ENCODE results near the gene RCN2. TPM values are rescaled to one million over a fixed set of nuclear protein-coding genes. Genes with fewer than 3 reads are reported as not detected.
"Not testable (repeated sequence)": the region's sequence is repeated elsewhere in the genome, so short reads cannot be mapped to it uniquely, and the experiment has no call there.

RCN2 gene, protein sequence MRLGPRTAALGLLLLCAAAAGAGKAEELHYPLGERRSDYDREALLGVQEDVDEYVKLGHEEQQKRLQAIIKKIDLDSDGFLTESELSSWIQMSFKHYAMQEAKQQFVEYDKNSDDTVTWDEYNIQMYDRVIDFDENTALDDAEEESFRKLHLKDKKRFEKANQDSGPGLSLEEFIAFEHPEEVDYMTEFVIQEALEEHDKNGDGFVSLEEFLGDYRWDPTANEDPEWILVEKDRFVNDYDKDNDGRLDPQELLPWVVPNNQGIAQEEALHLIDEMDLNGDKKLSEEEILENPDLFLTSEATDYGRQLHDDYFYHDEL
- 51.2 TPM for total RNA-seq
- polyA plus RNA-seq (ENCODE audit: insufficient read depth in 1 of 8, insufficient read length in 8 of 8, low replicate concordance in 1 of 8): 100 to 1,000 TPM in 5 of 8 donors, 10 to 100 TPM in 3; 91.5 to 131 (median 107) TPM
- long read RNA-seq, donor 1, full-length matches to known transcripts: 29 of 29 reads
- long read RNA-seq, donor 1, partial matches to known transcripts: 0 of 29 reads
- long read RNA-seq, donor 1, other reads (novel, unspliced or antisense): 0 of 29 reads
- long read RNA-seq, donor 2, full-length matches to known transcripts: 9 of 25 reads
- long read RNA-seq, donor 2, partial matches to known transcripts: 16 of 25 reads
- long read RNA-seq, donor 2, other reads (novel, unspliced or antisense): 0 of 25 reads
- long read RNA-seq, donor 3, full-length matches to known transcripts: 57 of 68 reads
- long read RNA-seq, donor 3, partial matches to known transcripts: 11 of 68 reads
- long read RNA-seq, donor 3, other reads (novel, unspliced or antisense): 0 of 68 reads
- long read RNA-seq, donor 4, full-length matches to known transcripts: 44 of 49 reads
- long read RNA-seq, donor 4, partial matches to known transcripts: 5 of 49 reads
- long read RNA-seq, donor 4, other reads (novel, unspliced or antisense): 0 of 49 reads
- long read RNA-seq, donor 5, full-length matches to known transcripts: 144 of 264 reads
- long read RNA-seq, donor 5, partial matches to known transcripts: 120 of 264 reads
- long read RNA-seq, donor 5, other reads (novel, unspliced or antisense): 0 of 264 reads
- long read RNA-seq, donor 6, full-length matches to known transcripts: 105 of 120 reads
- long read RNA-seq, donor 6, partial matches to known transcripts: 15 of 120 reads
- long read RNA-seq, donor 6, other reads (novel, unspliced or antisense): 0 of 120 reads
- long read RNA-seq, donor 7, full-length matches to known transcripts: 75 of 85 reads
- long read RNA-seq, donor 7, partial matches to known transcripts: 10 of 85 reads
- long read RNA-seq, donor 7, other reads (novel, unspliced or antisense): 0 of 85 reads
- long read RNA-seq, donor 8, full-length matches to known transcripts: 66 of 66 reads
- long read RNA-seq, donor 8, partial matches to known transcripts: 0 of 66 reads
- long read RNA-seq, donor 8, other reads (novel, unspliced or antisense): 0 of 66 reads
- long read RNA-seq, donor 9, full-length matches to known transcripts: 39 of 49 reads
- long read RNA-seq, donor 9, partial matches to known transcripts: 10 of 49 reads
- long read RNA-seq, donor 9, other reads (novel, unspliced or antisense): 0 of 49 reads
- long read RNA-seq, donor 10, full-length matches to known transcripts: 100 of 112 reads
- long read RNA-seq, donor 10, partial matches to known transcripts: 12 of 112 reads
- long read RNA-seq, donor 10, other reads (novel, unspliced or antisense): 0 of 112 reads
- long read RNA-seq, donor 11, full-length matches to known transcripts: 49 of 57 reads
- long read RNA-seq, donor 11, partial matches to known transcripts: 8 of 57 reads
- long read RNA-seq, donor 11, other reads (novel, unspliced or antisense): 0 of 57 reads

DNA sequence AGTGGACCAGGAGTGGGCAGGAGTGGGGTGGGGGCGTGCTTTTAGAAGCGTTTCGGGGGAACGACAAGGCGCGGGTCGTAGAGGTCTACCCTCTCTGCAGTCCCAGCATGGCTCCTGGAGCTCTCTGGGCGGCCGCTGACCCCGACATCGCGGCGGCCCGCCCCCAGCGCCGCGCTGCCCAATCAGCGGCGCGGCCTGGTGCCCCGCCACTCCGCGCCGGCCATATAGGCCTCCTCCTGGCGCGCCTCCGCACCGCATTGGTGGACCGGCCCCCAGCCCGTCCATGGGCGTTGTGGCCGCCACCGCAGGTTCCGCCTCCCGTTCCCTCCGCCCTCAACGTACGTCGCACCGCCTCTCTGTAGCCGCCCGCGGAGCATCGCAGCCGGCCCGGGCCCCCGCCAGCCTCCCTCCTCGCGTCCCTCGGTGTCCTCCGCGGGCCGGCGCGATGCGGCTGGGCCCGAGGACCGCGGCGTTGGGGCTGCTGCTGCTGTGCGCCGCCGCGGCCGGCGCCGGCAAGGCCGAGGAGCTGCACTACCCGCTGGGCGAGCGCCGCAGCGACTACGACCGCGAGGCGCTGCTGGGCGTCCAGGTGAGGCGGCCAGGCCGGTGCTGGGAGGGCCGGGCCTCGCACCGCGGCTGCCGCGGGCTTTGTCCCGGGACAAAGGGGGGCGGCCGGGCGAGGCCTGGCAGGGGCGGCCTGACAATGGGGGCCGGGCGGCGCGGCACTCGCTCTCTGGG is at the start of gene RCN2:
TSS of gene RCN2 (plus strand) at position 353 of the 738 bp plus-strand sequence. CDS start at position 446, 93 bp downstream.
- H3K27ac ChIP-seq (ENCODE audit: low read length): peak within 1 kb of the TSS; percentile 78
- peak within 1 kb of the TSS; percentile 72 for H3K4me3 ChIP-seq (ENCODE audit: low read length)
- H3K36me3 ChIP-seq (ENCODE audit: control insufficient read depth, insufficient read depth, low read length): peaks cover 15% of the 10 kb centered on the region
- under 1% methylated on average over 90 of the region's 96 CpGs for WGBS (ENCODE audit: insufficient coverage)
- H3K4me1 ChIP-seq (ENCODE audit: control insufficient read depth, insufficient read depth, low read length): peaks cover 2% of the 10 kb centered on the region
- no peaks in the 10 kb centered on the region for H3K9me3 ChIP-seq (replicated peaks; ENCODE audit: control insufficient read depth, low read depth, low read length)
- no peaks in the 10 kb centered on the region for H3K27me3 ChIP-seq (ENCODE audit: control insufficient read depth, insufficient read depth, low read length)
- DNase-seq: peak; percentile 98

DNA sequence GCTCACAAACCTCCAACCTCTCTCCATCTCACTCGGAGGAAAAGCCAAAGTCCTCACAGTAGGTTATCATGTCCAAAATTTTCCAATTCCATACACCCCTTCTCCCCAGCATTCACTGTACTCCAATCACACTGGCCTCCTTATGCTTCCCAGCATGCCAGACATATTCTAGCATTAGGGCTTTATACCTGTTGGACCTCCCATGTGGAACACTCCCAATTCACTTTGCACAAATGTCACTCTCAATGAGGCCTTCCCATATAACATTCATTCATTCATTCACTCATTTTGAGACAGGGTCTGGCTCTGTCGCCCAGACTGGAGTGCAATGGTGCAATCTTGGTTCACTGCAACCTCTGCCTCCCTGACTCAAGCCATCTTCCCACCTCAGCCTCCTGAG is 46.3 kb upstream of the RCN2 start:
- peaks cover 5% of the 10 kb centered on the region for H3K36me3 ChIP-seq (ENCODE audit: control insufficient read depth, insufficient read depth, low read length)
- peaks cover 3% of the 10 kb centered on the region for H3K9me3 ChIP-seq (replicated peaks; ENCODE audit: control insufficient read depth, low read depth, low read length)
- no peak for DNase-seq
- H3K4me1 ChIP-seq (ENCODE audit: control insufficient read depth, insufficient read depth, low read length): no peaks in the 10 kb centered on the region
- H3K27me3 ChIP-seq (ENCODE audit: control insufficient read depth, insufficient read depth, low read length): no peaks in the 10 kb centered on the region
- WGBS (ENCODE audit: insufficient coverage): 73% methylated on average over 1 of the region's 2 CpGs
- H3K4me3 ChIP-seq (ENCODE audit: low read length): no peak overlapping the region
- no peak overlapping the region for H3K27ac ChIP-seq (ENCODE audit: low read length)

DNA sequence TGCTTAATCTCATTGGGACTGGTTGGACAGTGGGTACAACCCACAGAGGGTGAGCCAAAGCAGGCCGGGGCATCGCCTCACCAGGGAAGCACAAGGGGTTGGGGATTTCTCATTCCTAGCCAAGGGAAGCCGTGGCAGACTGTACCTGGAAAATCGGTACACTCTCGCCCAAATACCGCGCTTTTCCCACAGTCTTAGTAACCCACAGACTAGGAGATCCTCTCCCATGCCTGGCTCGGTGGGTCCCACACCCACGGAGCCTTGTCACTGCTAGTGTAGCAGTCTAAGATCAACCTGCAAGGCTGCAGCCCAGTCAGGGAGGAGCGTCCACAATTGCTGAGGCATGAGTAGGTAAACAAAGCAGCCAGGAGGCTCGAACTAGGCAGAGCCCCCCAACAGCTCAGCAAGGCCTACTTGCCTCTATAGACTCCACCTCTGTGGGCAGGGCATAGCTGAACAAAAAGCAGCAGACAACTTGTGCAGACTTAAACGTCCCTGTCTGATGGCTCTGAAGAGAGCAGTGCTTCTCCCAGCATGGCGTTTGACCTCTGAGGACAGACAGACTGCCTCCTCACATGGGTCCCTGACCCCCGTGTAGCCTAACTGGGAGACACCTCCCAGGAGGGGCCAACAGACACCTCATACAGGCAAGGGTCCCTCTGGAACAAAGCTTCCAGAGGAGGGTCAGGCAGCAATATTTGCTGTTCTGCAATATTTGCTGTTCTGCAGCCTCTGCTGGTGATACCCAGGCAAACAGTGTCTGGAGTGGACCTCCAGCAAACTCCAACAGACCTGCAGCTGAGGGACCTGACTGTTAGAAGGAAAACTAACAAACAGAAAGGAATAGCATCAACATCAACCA is 44.0 kb upstream of the RCN2 start:
- H3K4me1 ChIP-seq (ENCODE audit: control insufficient read depth, insufficient read depth, low read length); H3K27ac ChIP-seq (ENCODE audit: low read length); H3K9me3 ChIP-seq (replicated peaks; ENCODE audit: control insufficient read depth, low read depth, low read length); H3K36me3 ChIP-seq (ENCODE audit: control insufficient read depth, insufficient read depth, low read length); H3K27me3 ChIP-seq (ENCODE audit: control insufficient read depth, insufficient read depth, low read length); DNase-seq; H3K4me3 ChIP-seq (ENCODE audit: low read length): not testable (repeated sequence)
- 88% methylated on average over 14 of the region's 14 CpGs for WGBS (ENCODE audit: insufficient coverage)

DNA sequence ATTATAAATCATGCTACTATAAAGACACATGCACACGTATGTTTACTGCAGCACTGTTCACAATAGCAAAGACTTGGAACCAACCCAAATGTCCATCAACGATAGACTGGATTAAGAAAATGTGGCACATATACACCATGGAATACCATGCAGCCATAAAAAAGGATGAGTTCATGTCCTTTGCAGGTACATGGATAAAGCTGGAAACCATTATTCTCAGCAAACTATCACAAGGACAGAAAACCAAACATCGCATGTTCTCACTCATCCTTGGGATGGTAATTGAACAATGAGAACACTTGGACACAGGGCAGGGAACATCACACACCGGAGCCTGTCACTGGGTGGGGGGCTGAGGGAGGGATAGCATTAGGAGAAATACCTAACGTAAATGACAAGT is 38.7 kb upstream of the RCN2 start:
- H3K36me3 ChIP-seq (ENCODE audit: control insufficient read depth, insufficient read depth, low read length); H3K9me3 ChIP-seq (replicated peaks; ENCODE audit: control insufficient read depth, low read depth, low read length); H3K27me3 ChIP-seq (ENCODE audit: control insufficient read depth, insufficient read depth, low read length); H3K4me1 ChIP-seq (ENCODE audit: control insufficient read depth, insufficient read depth, low read length); DNase-seq; H3K27ac ChIP-seq (ENCODE audit: low read length); H3K4me3 ChIP-seq (ENCODE audit: low read length): not testable (repeated sequence)
- WGBS (ENCODE audit: insufficient coverage): 100% methylated on average over 1 of the region's 5 CpGs

DNA sequence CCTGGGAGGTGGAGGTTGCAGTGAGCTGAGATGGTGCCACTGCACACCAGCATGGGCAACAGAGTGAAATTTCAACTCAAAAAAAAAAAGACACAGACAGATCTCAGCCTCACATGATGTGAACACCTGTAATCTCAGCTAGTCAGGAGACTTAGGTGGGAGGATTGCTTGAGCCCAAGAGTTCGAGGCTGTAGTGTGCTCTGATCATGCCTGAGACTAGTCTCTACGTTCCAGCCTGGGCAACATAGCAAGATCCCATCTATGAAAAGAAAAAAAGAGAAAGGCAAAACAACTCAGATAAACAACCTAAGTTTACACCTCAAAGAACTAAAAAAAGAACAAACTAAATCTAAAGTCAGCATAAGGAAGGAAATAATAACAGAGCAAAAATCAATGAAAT is 37.4 kb upstream of the RCN2 start:
- no CpG with 5 or more reads among the region's 2 CpGs for WGBS (ENCODE audit: insufficient coverage)
- Histone ChIP-seq H3K9me3 (replicated peaks; ENCODE audit: control insufficient read depth, low read depth, low read length) (peaks cover 6% of the 10 kb centered on the region), H3K36me3 (ENCODE audit: control insufficient read depth, insufficient read depth, low read length) (no peaks in the 10 kb centered on the region), H3K4me1 (ENCODE audit: control insufficient read depth, insufficient read depth, low read length) (no peaks in the 10 kb centered on the region), H3K27me3 (ENCODE audit: control insufficient read depth, insufficient read depth, low read length) (no peaks in the 10 kb centered on the region), H3K4me3 (ENCODE audit: low read length) (no peak overlapping the region), H3K27ac (ENCODE audit: low read length) (no peak overlapping the region)
- DNase-seq: no peak

DNA sequence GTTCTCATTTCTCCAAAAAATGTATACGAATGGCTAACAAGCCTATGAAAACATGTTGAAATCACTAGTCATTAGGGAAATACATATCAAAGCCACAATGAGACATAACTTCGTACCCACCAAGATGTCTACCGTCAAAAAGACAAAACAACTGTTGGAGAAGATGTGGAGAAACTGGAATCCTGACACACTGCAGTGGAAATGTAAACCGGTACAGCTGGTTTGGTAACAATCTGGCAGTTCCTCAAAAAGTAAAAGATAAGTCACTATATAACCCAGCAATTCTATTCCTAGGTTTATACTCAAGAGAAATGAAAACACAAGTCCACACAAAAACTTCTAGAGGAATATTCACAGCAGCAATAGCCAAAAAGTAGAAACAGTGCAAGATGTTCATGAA is 33.4 kb upstream of the RCN2 start:
- Histone ChIP-seq H3K27me3 (ENCODE audit: control insufficient read depth, insufficient read depth, low read length) (no peaks in the 10 kb centered on the region), H3K36me3 (ENCODE audit: control insufficient read depth, insufficient read depth, low read length) (no peaks in the 10 kb centered on the region), H3K4me1 (ENCODE audit: control insufficient read depth, insufficient read depth, low read length) (no peaks in the 10 kb centered on the region), H3K9me3 (replicated peaks; ENCODE audit: control insufficient read depth, low read depth, low read length) (peaks cover 6% of the 10 kb centered on the region), H3K27ac (ENCODE audit: low read length) (no peak overlapping the region), H3K4me3 (ENCODE audit: low read length) (no peak overlapping the region)
- 100% methylated on average over 1 of the region's 4 CpGs for WGBS (ENCODE audit: insufficient coverage)
- DNase-seq: no peak

DNA sequence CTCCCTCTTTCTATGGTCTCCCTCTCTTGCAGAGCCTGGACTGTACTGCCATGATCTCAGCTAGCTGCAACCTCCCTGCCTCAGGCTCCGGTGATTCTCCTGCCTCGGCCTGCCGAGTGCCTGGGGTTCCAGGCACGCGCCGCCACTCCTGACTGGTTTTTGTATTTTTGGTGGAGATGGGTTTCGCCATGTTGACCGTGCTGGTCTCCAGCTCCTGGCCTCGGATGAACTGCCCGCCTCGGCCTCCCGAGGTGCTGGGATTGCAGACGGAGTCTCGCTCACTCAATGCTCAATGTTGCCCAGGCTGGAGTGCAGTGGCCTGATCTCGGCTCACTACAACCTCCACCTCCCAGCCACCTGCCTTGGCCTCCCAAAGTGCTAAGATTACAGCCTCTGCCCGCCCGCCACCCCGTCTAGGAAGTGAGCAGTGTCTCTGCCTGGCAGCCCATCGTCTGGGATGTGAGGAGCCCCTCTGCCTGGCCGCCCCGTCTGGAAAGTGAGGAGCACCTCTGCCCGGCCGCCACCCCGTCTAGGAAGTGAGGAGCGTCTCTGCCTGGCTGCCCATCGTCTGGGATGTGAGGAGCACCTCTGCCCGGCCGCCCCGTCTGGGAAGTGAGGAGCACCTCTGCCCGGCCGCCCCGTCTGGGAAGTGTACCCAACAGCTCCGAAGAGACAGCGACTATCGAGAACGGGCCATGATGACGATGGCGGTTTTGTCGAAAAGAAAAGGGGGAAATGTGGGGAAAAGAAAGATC is 32.2 kb upstream of the RCN2 start:
- not testable (repeated sequence) for H3K4me3 ChIP-seq (ENCODE audit: low read length); DNase-seq; H3K27me3 ChIP-seq (ENCODE audit: control insufficient read depth, insufficient read depth, low read length); H3K4me1 ChIP-seq (ENCODE audit: control insufficient read depth, insufficient read depth, low read length); H3K9me3 ChIP-seq (replicated peaks; ENCODE audit: control insufficient read depth, low read depth, low read length); H3K36me3 ChIP-seq (ENCODE audit: control insufficient read depth, insufficient read depth, low read length); H3K27ac ChIP-seq (ENCODE audit: low read length)
- WGBS (ENCODE audit: insufficient coverage): 95% methylated on average over 19 of the region's 39 CpGs

DNA sequence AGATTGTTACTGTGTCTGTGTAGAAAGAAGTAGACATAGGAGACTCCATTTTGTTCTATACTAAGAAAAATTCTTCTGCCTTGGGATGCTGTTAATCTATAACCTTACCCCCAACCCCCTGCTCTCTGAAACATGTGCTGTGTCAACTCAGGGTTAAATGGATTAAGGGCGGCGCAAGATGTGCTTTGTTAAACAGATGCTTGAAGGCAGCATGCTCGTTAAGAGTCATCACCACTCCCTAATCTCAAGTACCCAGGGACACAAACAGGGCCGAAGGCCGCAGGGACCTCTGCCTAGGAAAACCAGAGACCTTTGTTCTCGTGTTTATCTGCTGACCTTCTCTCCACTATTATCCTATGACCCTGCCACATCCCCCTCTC is 31.6 kb upstream of the RCN2 start:
- H3K4me1 ChIP-seq (ENCODE audit: control insufficient read depth, insufficient read depth, low read length); DNase-seq; H3K27me3 ChIP-seq (ENCODE audit: control insufficient read depth, insufficient read depth, low read length); H3K36me3 ChIP-seq (ENCODE audit: control insufficient read depth, insufficient read depth, low read length); H3K27ac ChIP-seq (ENCODE audit: low read length); H3K4me3 ChIP-seq (ENCODE audit: low read length); H3K9me3 ChIP-seq (replicated peaks; ENCODE audit: control insufficient read depth, low read depth, low read length): not testable (repeated sequence)
- no CpG with 5 or more reads among the region's 6 CpGs for WGBS (ENCODE audit: insufficient coverage)
